Airway epithelial cell (primary cell): ENCODE results near the gene PSD4. TPM values are rescaled to one million over a fixed set of nuclear protein-coding genes. Genes with fewer than 3 reads are reported as not detected.

Experiments used
- total RNA-seq: library from RNA; depleted of rRNA; stranded (reverse); fragments of >200 nt; gene quantifications from 2 replicates; pipeline ENCODE4 v1.2.3, GENCODE V29; 2015

The PSD4 gene
- total RNA-seq: 43.0 and 48.2 TPM in 2 replicates

DNA sequence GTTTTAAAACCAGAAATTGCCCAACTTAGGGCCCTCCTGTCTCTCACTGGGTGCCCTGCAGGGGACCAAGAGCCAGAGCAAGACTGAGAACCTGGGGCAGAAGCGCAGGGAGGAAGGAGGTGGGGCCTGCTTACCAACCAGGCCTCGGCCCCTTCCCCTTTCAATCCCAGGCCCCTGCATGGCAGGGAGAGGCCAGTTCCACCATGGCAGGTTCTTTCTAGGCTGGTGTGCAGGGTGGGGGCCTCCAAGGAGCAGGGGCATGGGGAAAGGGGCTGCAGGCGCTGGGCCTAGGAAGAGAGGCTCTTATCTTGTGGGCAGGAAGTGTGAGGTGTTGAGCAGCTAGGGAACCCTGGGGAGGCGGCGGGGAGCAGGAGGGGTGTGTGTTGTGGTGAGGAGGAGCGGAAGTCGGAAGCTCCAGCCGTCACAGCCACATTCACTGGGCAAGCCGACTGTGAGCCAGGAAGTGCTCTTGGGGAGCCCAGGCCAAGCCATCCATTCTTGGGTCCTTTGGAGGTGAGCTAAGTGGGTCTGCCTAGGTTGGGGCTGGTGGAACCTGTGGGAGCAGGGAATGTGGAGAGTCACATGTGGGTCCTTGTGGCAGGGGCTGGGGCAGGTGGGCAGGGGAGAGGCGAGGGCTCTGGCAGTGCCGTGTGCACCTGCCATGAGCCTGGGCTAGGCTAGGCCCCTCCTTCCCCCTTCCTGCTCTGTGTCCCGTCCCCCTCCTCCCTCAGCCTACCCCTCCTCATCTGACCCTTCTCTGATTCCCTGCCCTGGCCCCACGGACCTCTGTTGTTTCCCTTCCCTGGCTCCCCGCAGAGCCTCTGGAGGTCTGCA is at the start of gene PSD4:
Gene PSD4 (plus strand): TSS at position 430 of the 834 bp plus-strand sequence. CDS start 8,486 bp downstream, outside the sequence.

DNA sequence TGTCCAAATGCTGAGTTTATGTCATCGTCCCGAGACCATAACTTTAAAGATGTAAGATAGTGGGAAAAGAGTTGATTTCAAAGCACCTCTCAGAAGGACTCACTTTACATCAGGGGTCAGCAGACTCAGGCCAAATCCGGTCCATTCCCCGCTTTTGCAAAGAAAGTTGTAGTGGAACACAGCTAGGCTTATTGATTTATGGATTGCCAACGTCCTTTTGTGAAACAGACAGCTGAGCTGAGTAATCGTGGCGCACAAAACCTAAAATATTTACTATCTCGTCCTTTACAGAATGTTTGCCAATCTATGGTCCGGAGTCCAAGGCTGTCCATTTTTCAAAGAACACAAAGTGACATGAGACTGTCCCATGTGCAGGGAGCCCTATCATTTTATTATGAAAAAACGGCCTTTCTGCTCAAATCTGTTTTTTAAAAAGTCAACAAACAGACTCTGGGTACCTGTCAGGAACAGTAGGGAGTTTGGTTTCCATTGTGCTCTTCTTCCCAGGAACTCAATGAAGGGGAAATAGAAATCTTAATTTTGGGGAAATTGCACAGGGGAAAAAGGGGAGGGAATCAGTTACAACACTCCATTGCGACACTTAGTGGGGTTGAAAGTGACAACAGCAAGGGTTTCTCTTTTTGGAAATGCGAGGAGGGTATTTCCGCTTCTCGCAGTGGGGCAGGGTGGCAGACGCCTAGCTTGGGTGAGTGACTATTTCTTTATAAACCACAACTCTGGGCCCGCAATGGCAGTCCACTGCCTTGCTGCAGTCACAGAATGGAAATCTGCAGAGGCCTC is 46.7 kb upstream of the PSD4 start, which contains the start of gene IL1RN:
Gene IL1RN (plus strand): TSS at position 754 of the 801 bp plus-strand sequence. CDS start 27 bp downstream, at position 781.

Other genes starting within 250 kb of the PSD4 start
- gene IL36G, start 196.0 kb upstream of the PSD4 start, total RNA-seq: 15.7 and 18.5 TPM in 2 replicates
- gene IL36A, start 168.5 kb upstream of the PSD4 start, total RNA-seq: not detected in 2 replicates
- gene IL36B, start 121.1 kb upstream of the PSD4 start, total RNA-seq: not detected in 2 replicates
- gene IL36RN, start 114.8 kb upstream of the PSD4 start, total RNA-seq: 9.6 and 11.6 TPM in 2 replicates
- 0.78 TPM in 1 of 2 replicates, not detected in the other for gene IL1F10, start 106.0 kb upstream of the PSD4 start, total RNA-seq
- gene IL1RN, start 46.4 kb upstream of the PSD4 start, total RNA-seq: 163 and 193 TPM in 2 replicates
- 0.14 and 0.60 TPM in 2 replicates for gene PAX8, start 105.0 kb downstream of the PSD4 start, total RNA-seq